ENCODE data around the gene MEPCE. TPM values are rescaled to one million over a fixed set of nuclear protein-coding genes. Genes with fewer than 3 reads are reported as not detected.

The MEPCE gene
- total and polyA plus RNA-seq, 9 donors: 29.4 to 60.6 (median 44.7) TPM

- no peak for DNase-seq
- H3K9me3 ChIP-seq: no peaks in the 10 kb centered on the region
- no peak for TF ChIP-seq CTCF (IDR thresholded peaks at IDR 0.05)
- no peak for TF ChIP-seq POLR2A (IDR thresholded peaks at IDR 0.05)
- TF ChIP-seq EP300 (IDR thresholded peaks at IDR 0.05): no peak
- H3K4me1 ChIP-seq (ENCODE audit: insufficient read depth): peaks cover 12% of the 10 kb centered on the region
- intact Hi-C loops (cut with DNase I): loop anchor here in 1 of 4 donors (5.0 kb wide), 1 partner anchor 275 kb away; no protein-coding TSS in a partner anchor
- no peaks in the 10 kb centered on the region for H3K36me3 ChIP-seq
- H3K4me3 ChIP-seq: peak overlapping the region; percentile 70
- H3K27ac ChIP-seq: peak overlapping the region in 1 of 2 donors; percentile 99
- WGBS, 3 donors: 47 to 52% (median 51%) methylated on average over 16 of the region's 16 CpGs
- no peaks in the 10 kb centered on the region for H3K27me3 ChIP-seq
Observed at GRCh38 chr7:100427762-100428198, 1.9 kb upstream of the MEPCE start.

- 0 to 1% (median 0%) methylated on average over 66 of the region's 66 CpGs for WGBS, 3 donors
- H3K4me3 ChIP-seq: peak within 1 kb of the TSS; percentile 70
Observed at GRCh38 chr7:100428199-100428966, 1.2 kb upstream of the MEPCE start, which contains the start of gene ZCWPW1. Gene ZCWPW1, minus strand, starts transcription at chr7:100428703. Its CDS starts 8,054 bp downstream, at chr7:100420649.

GRCh38 chr7:100428967-100429636 is 529 bp upstream of the MEPCE start:
- Histone ChIP-seq H3K4me1 (ENCODE audit: insufficient read depth) (peaks cover 12% of the 10 kb centered on the region), H3K36me3 (no peaks in the 10 kb centered on the region), H3K9me3 (no peaks in the 10 kb centered on the region), H3K27ac (peak overlapping the region; percentile 98 to 99), H3K27me3 (no peaks in the 10 kb centered on the region), H3K4me3 (peak overlapping the region; percentile 70)
- DNase-seq: peak; percentile 100
- WGBS, 3 donors: 0 to 1% (median 0%) methylated on average over 40 of the region's 40 CpGs
- TF ChIP-seq POLR2A (IDR thresholded peaks at IDR 0.05) (peak; percentile 91), EP300 (IDR thresholded peaks at IDR 0.05) (peak; percentile 84), CTCF (IDR thresholded peaks at IDR 0.05) (peak; percentile 29 to 80 (median 72))
- intact Hi-C loops (cut with DNase I): loop anchor here in 1 of 4 donors (5.0 kb wide), 1 partner anchor 277 kb away; no protein-coding TSS in a partner anchor

More at GRCh38 chr7:100428199-100428966, 1.2 kb upstream of the MEPCE start, which contains the start of gene ZCWPW1:
- no peaks in the 10 kb centered on the region for H3K27me3 ChIP-seq
- peaks cover 12% of the 10 kb centered on the region for H3K4me1 ChIP-seq (ENCODE audit: insufficient read depth)
- DNase-seq: peak; percentile 96 to 98 (median 97)
- no peaks in the 10 kb centered on the region for H3K9me3 ChIP-seq
- intact Hi-C loops (cut with DNase I): loop anchor here in 1 of 4 donors (5.0 kb wide), 1 partner anchor 276 kb away; no protein-coding TSS in a partner anchor
- H3K36me3 ChIP-seq: no peaks in the 10 kb centered on the region
- TF ChIP-seq POLR2A (IDR thresholded peaks at IDR 0.05) (peak; percentile 100), EP300 (IDR thresholded peaks at IDR 0.05) (peak; percentile 28), CTCF (IDR thresholded peaks at IDR 0.05) (peak in 1 of 3 donors; percentile 17)
- peak within 1 kb of the TSS; percentile 98 to 99 for H3K27ac ChIP-seq

- Histone ChIP-seq H3K27ac (peak overlapping the region; percentile 98 to 99), H3K4me3 (peak overlapping the region; percentile 70), H3K4me1 (ENCODE audit: insufficient read depth) (peaks cover 21% of the 10 kb centered on the region), H3K27me3 (no peaks in the 10 kb centered on the region), H3K9me3 (no peaks in the 10 kb centered on the region), H3K36me3 (no peaks in the 10 kb centered on the region)
- intact Hi-C loops (cut with DNase I): no loop called here
- 17 to 22% (median 21%) methylated on average over 29 to 31 of the region's 31 CpGs for WGBS, 3 donors
- TF ChIP-seq CTCF (IDR thresholded peaks at IDR 0.05) (no peak), EP300 (IDR thresholded peaks at IDR 0.05) (no peak), POLR2A (IDR thresholded peaks at IDR 0.05) (no peak)
- DNase-seq: peak; percentile 37 to 60 (median 55)
Observed at GRCh38 chr7:100430493-100431285, 1.1 kb downstream of the MEPCE start.
